ENCODE results near the gene TTC9B.

TTC9B gene

DNA sequence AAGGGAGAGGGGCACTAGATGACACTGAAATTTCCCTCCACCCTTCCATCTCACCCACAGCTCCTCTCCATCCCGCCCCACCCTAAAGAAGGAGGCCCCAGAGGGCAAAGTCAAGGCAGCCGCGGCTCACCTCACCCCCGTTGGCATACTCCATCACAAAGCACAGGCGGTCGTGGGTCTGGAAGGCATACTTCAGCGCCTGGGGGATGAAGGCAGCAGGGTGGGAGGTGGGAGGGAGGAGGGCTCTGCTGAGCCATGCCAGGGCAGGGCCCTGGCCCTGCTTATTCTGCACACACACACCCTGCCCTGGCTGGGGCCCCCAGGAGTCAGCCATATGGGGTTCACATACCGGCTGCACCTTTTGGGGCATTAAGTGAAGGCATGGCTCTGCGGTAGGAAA, 20.6 kb upstream of the TTC9B start:
- Histone ChIP-seq H3K27me3 (replicated peaks; ENCODE audit: control insufficient read depth, insufficient read depth, low read length) (no peaks in the 10 kb centered on the region), H3K36me3 (ENCODE audit: control insufficient read depth, insufficient read depth, low read length) (peaks cover 38% of the 10 kb centered on the region), H3K4me3 (replicated peaks; ENCODE audit: low read depth, low read length) (no peak overlapping the region)
- TF ChIP-seq, protein P1, sequence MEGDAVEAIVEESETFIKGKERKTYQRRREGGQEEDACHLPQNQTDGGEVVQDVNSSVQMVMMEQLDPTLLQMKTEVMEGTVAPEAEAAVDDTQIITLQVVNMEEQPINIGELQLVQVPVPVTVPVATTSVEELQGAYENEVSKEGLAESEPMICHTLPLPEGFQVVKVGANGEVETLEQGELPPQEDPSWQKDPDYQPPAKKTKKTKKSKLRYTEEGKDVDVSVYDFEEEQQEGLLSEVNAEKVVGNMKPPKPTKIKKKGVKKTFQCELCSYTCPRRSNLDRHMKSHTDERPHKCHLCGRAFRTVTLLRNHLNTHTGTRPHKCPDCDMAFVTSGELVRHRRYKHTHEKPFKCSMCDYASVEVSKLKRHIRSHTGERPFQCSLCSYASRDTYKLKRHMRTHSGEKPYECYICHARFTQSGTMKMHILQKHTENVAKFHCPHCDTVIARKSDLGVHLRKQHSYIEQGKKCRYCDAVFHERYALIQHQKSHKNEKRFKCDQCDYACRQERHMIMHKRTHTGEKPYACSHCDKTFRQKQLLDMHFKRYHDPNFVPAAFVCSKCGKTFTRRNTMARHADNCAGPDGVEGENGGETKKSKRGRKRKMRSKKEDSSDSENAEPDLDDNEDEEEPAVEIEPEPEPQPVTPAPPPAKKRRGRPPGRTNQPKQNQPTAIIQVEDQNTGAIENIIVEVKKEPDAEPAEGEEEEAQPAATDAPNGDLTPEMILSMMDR (IDR thresholded peaks at IDR 0.05; ENCODE audit: insufficient read depth, low read length, poor library complexity, severe bottlenecking), result no peak
- DNase-seq (ENCODE audit: extremely low read depth, insufficient read length), result no peak

DNA sequence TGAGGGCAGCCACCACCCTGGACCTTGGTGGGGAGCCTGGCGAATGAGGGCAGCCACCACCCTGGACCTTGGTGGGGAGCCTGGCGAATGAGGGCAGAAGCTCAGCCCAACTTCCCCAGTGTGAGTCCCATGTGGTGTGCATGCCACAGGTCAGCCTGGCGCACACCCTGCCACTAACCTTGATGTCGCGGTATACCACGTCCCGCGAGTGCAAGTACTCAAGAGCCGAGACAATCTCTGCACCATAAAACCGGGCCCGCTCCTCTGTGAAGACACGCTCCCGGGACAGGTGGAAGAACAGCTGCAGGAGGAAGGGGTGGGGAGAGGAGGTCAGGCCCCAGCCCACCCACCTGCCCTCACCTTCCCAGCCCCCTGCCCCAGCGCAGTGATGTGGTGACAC, 19.6 kb upstream of the TTC9B start:
- no peaks in the 10 kb centered on the region for H3K27me3 ChIP-seq (replicated peaks; ENCODE audit: control insufficient read depth, insufficient read depth, low read length)
- DNase-seq (ENCODE audit: extremely low read depth, insufficient read length), result no peak
- H3K4me3 ChIP-seq (replicated peaks; ENCODE audit: low read depth, low read length), result no peak overlapping the region
- peaks cover 41% of the 10 kb centered on the region for H3K36me3 ChIP-seq (ENCODE audit: control insufficient read depth, insufficient read depth, low read length)
- TF ChIP-seq, protein P1 (IDR thresholded peaks at IDR 0.05; ENCODE audit: insufficient read depth, low read length, poor library complexity, severe bottlenecking), result no peak

DNA sequence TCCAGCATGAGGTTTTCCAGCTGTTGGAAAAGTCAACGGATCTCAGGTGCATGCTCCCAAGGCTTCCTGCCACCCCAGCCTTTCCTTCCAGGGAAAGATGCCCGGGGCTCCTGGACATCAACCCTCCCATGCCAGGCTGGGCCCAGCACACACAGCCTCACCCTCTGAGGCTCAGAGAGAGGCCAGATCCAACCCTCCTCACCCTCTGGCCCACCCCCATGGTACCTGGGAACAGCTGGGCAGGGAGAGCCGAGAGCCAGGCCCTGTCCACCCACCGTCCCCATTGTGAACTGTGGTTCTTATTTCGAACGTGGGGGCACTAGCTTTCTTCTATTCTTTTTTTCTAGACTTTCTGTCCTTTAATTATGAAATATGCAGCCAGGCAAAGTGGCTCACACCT, 18.2 kb upstream of the TTC9B start:
- Histone ChIP-seq H3K27me3 (replicated peaks; ENCODE audit: control insufficient read depth, insufficient read depth, low read length) (no peaks in the 10 kb centered on the region), H3K4me3 (replicated peaks; ENCODE audit: low read depth, low read length) (no peak overlapping the region), H3K36me3 (ENCODE audit: control insufficient read depth, insufficient read depth, low read length) (peaks cover 35% of the 10 kb centered on the region)
- DNase-seq (ENCODE audit: extremely low read depth, insufficient read length), result no peak
- TF ChIP-seq, protein P1 (IDR thresholded peaks at IDR 0.05; ENCODE audit: insufficient read depth, low read length, poor library complexity, severe bottlenecking), result no peak

DNA sequence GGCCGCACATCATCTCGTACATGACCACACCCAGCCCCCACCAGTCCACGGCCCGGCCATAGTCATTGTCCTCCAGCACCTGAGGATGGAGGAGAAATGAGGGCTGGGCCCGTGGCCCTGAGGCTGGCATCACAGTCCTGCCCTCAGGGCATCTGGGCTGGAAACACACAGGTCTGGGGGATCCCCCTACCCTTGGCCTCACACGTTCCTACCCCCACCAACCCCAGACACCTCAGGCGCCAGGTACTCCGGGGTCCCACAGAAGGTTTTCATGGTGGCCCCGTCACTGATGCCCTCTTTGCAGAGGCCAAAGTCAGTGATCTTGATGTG, 17.8 kb upstream of the TTC9B start:
- no peaks in the 10 kb centered on the region for H3K27me3 ChIP-seq (replicated peaks; ENCODE audit: control insufficient read depth, insufficient read depth, low read length)
- no peak for DNase-seq (ENCODE audit: extremely low read depth, insufficient read length)
- peaks cover 34% of the 10 kb centered on the region for H3K36me3 ChIP-seq (ENCODE audit: control insufficient read depth, insufficient read depth, low read length)
- TF ChIP-seq, protein P1 (IDR thresholded peaks at IDR 0.05; ENCODE audit: insufficient read depth, low read length, poor library complexity, severe bottlenecking), result no peak
- no peak overlapping the region for H3K4me3 ChIP-seq (replicated peaks; ENCODE audit: low read depth, low read length)

DNA sequence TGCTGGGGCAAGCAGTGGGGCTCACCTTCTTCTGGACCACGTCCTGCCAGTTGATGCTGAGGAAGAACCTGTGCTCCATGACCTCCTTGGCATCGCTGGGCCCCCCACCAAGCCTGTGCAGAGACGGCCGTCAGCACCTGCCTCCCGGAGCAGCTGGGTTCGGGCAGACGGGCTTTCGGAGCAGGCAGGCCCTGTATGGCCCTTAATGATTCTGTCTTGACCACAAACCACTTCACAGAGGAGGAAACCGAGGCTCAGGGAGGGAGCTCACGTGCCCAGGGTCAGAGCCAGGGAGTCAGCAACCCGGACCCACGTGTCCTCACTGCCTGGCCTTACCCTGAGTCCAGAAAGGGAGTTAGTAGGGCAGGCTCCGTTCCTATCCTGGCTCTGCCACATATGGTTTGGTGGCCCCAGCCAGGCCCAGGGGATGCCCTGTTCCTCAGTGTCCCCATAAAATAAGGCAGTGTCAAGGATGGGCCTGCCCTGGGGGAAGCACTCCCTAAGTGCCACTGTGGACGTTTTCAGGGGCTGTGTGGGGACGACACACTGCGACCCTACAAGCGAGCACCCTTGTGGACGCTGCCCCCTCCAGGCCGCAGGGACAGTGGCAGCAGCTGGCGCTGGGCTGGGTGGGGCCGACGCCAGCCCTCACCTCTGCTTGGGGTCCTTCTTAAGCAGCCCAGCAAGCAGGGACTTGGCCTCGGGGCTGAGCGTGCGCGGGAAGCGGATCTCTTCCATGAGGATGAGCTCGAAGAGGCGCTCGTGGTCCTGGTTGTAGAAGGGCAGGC, 17.2 kb upstream of the TTC9B start:
- no peak for DNase-seq (ENCODE audit: extremely low read depth, insufficient read length)
- TF ChIP-seq, protein P1 (IDR thresholded peaks at IDR 0.05; ENCODE audit: insufficient read depth, low read length, poor library complexity, severe bottlenecking), result no peak
- no peaks in the 10 kb centered on the region for H3K27me3 ChIP-seq (replicated peaks; ENCODE audit: control insufficient read depth, insufficient read depth, low read length)
- peaks cover 33% of the 10 kb centered on the region for H3K36me3 ChIP-seq (ENCODE audit: control insufficient read depth, insufficient read depth, low read length)
- H3K4me3 ChIP-seq (replicated peaks; ENCODE audit: low read depth, low read length), result no peak overlapping the region

Data from GM06990 (cell line).